ENCODE results near the gene GRAMD1B. TPM values are rescaled to one million over a fixed set of nuclear protein-coding genes. Genes with fewer than 3 reads are reported as not detected.

GRAMD1B gene
- total and polyA plus RNA-seq, 4 donors, result 28.7 to 51.5 (median 45.9) TPM

DNA sequence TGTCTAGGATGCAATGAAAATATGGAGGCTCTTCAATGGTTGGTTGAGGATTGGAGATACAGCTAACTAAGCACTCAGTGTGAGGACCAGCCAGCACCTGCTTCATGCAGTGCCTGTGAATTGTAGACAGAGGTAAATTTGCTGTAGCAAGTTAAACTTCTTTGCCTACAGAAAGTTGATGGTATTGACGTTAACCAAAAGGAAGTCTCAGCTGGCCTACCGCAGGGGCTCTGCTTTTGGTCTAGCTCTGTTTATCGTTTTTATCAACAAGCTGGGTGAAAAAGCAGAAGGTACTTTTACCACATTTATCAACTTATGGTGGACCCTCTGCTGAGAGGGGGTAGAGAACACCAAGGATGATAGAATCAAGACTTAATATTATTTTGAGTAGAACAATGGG lies 51.6 kb downstream of the GRAMD1B start:
- DNase-seq (ENCODE audit: low read depth in 4 of 6, low spot score in 6 of 6), result no peak
- no CpG with 5 or more reads among the region's 3 CpGs for WGBS (ENCODE audit: insufficient coverage)

DNA sequence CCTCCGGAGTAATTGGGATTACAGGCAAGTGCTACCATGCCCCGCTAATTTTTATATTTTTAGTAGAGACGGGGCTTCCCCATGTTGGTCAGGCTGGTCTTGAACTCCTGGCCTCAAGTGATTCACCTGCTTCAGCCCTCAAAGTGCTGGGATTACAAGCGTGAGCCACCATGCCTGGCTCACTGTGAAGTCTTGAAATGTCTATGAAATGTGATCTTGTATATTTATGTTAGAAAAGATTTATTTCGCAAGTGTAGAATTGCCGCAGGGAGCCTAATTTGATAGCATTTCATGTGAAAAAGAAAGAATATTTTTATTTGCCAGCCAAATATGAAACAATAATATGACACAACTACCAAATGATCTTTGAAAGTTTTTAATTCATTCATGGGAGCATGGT lies 52.1 kb downstream of the GRAMD1B start:
- no peaks in the 10 kb centered on the region for H3K27me3 ChIP-seq (ENCODE audit: control insufficient read depth, insufficient read depth, low read length)

More for the DNA sequence above, 51.6 kb downstream of the GRAMD1B start:
- Histone ChIP-seq H3K36me3 (ENCODE audit: control insufficient read depth, insufficient read depth, low read length) (no peaks in the 10 kb centered on the region), H3K9me3 (ENCODE audit: control insufficient read depth, insufficient read depth, low read length) (no peaks in the 10 kb centered on the region), H3K27ac (ENCODE audit: low read depth, low read length) (no peak overlapping the region), H3K4me1 (ENCODE audit: control insufficient read depth, insufficient read depth, low read length) (peaks cover 9% of the 10 kb centered on the region), H3K4me3 (ENCODE audit: low read depth, low read length) (no peak overlapping the region), H3K27me3 (ENCODE audit: control insufficient read depth, insufficient read depth, low read length) (no peaks in the 10 kb centered on the region)

GRCh38 chr11:123483058-123483457 lies 53.0 kb downstream of the GRAMD1B start:
- WGBS (ENCODE audit: insufficient coverage), result 100% methylated on average over 1 of the region's 8 CpGs
- DNase-seq (ENCODE audit: low read depth in 4 of 6, low spot score in 6 of 6), result no peak
- no peak overlapping the region for H3K27ac ChIP-seq (ENCODE audit: low read depth, low read length)

More for the DNA sequence above, 52.1 kb downstream of the GRAMD1B start:
- DNase-seq (ENCODE audit: low read depth in 4 of 6, low spot score in 6 of 6), result no peak
- Histone ChIP-seq H3K4me3 (ENCODE audit: low read depth, low read length) (no peak overlapping the region), H3K4me1 (ENCODE audit: control insufficient read depth, insufficient read depth, low read length) (peaks cover 9% of the 10 kb centered on the region), H3K9me3 (ENCODE audit: control insufficient read depth, insufficient read depth, low read length) (no peaks in the 10 kb centered on the region), H3K27ac (ENCODE audit: low read depth, low read length) (no peak overlapping the region), H3K36me3 (ENCODE audit: control insufficient read depth, insufficient read depth, low read length) (no peaks in the 10 kb centered on the region)
- 100% methylated on average over 2 of the region's 6 CpGs for WGBS (ENCODE audit: insufficient coverage)

DNA sequence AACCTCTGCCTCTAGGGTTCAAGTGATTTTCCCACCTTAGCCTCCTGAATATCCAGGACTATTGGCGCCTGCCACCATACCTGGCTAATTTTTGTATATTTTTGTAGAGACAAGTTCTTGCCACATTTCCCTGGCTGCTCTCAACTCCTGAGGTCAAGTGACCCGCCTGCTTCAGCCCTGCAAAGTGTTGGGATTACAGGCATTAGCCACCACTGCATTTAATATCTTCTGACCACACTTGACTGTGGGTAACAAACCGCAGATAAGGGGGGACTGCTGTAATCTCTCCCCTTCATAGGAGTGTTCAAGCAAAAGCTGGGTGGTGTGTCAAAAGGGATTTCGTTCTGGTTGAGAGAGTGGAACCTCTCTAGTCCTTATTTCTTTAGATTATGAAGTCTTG lies 53.4 kb downstream of the GRAMD1B start:
- Histone ChIP-seq H3K4me3 (ENCODE audit: low read depth, low read length) (no peak overlapping the region), H3K27me3 (ENCODE audit: control insufficient read depth, insufficient read depth, low read length) (no peaks in the 10 kb centered on the region), H3K4me1 (ENCODE audit: control insufficient read depth, insufficient read depth, low read length) (peaks cover 3% of the 10 kb centered on the region), H3K9me3 (ENCODE audit: control insufficient read depth, insufficient read depth, low read length) (no peaks in the 10 kb centered on the region), H3K27ac (ENCODE audit: low read depth, low read length) (no peak overlapping the region), H3K36me3 (ENCODE audit: control insufficient read depth, insufficient read depth, low read length) (no peaks in the 10 kb centered on the region)
- no CpG with 5 or more reads among the region's 4 CpGs for WGBS (ENCODE audit: insufficient coverage)
- DNase-seq (ENCODE audit: low read depth in 4 of 6, low spot score in 6 of 6), result no peak

More at GRCh38 chr11:123483058-123483457, 53.0 kb downstream of the GRAMD1B start:
- Histone ChIP-seq H3K4me3 (ENCODE audit: low read depth, low read length) (no peak overlapping the region), H3K27me3 (ENCODE audit: control insufficient read depth, insufficient read depth, low read length) (no peaks in the 10 kb centered on the region), H3K36me3 (ENCODE audit: control insufficient read depth, insufficient read depth, low read length) (no peaks in the 10 kb centered on the region), H3K4me1 (ENCODE audit: control insufficient read depth, insufficient read depth, low read length) (peaks cover 7% of the 10 kb centered on the region), H3K9me3 (ENCODE audit: control insufficient read depth, insufficient read depth, low read length) (no peaks in the 10 kb centered on the region)

GRCh38 chr11:123484448-123484847 lies 54.4 kb downstream of the GRAMD1B start:
- 90% methylated on average over 3 of the region's 8 CpGs for whole genome bisulfite sequencing (ENCODE audit: insufficient coverage)
- H3K4me1 ChIP-seq (ENCODE audit: control insufficient read depth, insufficient read depth, low read length), result no peaks in the 10 kb centered on the region
- H3K36me3 ChIP-seq (ENCODE audit: control insufficient read depth, insufficient read depth, low read length), result no peaks in the 10 kb centered on the region
- no peak for DNase-seq (ENCODE audit: low read depth in 4 of 6, low spot score in 6 of 6)
- no peaks in the 10 kb centered on the region for H3K27me3 ChIP-seq (ENCODE audit: control insufficient read depth, insufficient read depth, low read length)
- H3K4me3 ChIP-seq (ENCODE audit: low read depth, low read length), result no peak overlapping the region
- no peak overlapping the region for H3K27ac ChIP-seq (ENCODE audit: low read depth, low read length)
- no peaks in the 10 kb centered on the region for H3K9me3 ChIP-seq (ENCODE audit: control insufficient read depth, insufficient read depth, low read length)

DNA sequence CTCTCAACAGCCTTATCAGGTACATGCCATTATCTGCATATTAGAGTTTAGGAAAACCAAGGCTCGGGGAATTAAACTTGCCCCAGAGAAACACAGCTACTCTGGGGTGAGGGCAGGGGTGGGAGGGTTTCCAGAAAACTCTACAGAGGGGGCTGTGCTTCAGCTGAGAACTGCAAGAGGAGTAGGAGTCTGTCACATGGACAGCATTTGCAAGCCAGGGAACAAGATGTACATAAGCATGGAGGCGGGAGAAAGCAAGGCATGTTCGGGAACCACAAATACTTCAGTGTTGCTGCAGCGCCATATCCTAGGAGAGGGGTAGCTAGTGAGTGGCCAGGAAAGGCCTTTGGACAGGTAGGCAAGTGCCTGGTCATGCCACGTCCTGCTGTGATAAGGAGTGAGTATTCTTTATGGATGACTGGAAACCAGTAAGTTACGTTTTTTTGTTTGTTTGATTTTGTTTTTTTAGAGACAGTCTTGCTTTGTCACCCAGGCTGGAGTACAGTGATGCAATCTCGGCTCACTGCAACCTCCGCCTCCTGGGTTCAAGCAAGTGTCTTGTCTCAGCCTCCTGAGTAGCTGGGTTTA lies 57.2 kb downstream of the GRAMD1B start:
- no peak for DNase-seq (ENCODE audit: low read depth in 4 of 6, low spot score in 6 of 6)
- H3K27me3 ChIP-seq (ENCODE audit: control insufficient read depth, insufficient read depth, low read length), result no peaks in the 10 kb centered on the region
- H3K27ac ChIP-seq (ENCODE audit: low read depth, low read length), result no peak overlapping the region
- no peaks in the 10 kb centered on the region for H3K9me3 ChIP-seq (ENCODE audit: control insufficient read depth, insufficient read depth, low read length)
- no peak overlapping the region for H3K4me3 ChIP-seq (ENCODE audit: low read depth, low read length)
- H3K36me3 ChIP-seq (ENCODE audit: control insufficient read depth, insufficient read depth, low read length), result peaks cover 8% of the 10 kb centered on the region
- WGBS (ENCODE audit: insufficient coverage), result 85% methylated on average over 8 of the region's 8 CpGs
- H3K4me1 ChIP-seq (ENCODE audit: control insufficient read depth, insufficient read depth, low read length), result no peaks in the 10 kb centered on the region

- H3K9me3 ChIP-seq (ENCODE audit: control insufficient read depth, insufficient read depth, low read length), result no peaks in the 10 kb centered on the region
- no peak overlapping the region for H3K4me3 ChIP-seq (ENCODE audit: low read depth, low read length)
- DNase-seq (ENCODE audit: low read depth in 4 of 6, low spot score in 6 of 6), result no peak
- H3K27me3 ChIP-seq (ENCODE audit: control insufficient read depth, insufficient read depth, low read length), result no peaks in the 10 kb centered on the region
- H3K4me1 ChIP-seq (ENCODE audit: control insufficient read depth, insufficient read depth, low read length), result no peaks in the 10 kb centered on the region
- no peak overlapping the region for H3K27ac ChIP-seq (ENCODE audit: low read depth, low read length)
- WGBS (ENCODE audit: insufficient coverage), result 100% methylated on average over 2 of the region's 2 CpGs
- H3K36me3 ChIP-seq (ENCODE audit: control insufficient read depth, insufficient read depth, low read length), result peaks cover 8% of the 10 kb centered on the region
Measured at GRCh38 chr11:123490527-123490926, 60.5 kb downstream of the GRAMD1B start.

DNA sequence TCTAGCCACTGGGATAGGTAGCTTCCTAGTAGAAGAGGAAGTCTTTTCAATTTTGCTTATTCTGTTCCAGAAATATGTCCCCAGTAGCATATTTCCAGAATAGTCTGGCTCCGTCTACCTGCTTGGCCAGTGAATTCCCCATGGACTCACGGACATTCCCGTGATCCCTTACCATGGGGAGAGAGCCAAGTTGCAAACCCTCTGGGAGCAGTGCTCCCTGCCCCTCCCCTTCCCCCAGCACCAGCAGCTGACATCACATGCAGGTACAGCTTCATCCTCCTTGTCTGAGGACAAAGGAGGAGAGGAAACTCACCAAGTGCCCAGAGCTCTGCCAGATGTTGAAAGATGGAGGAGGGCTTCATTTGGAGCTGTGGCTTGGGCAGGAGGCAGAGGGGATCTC lies 61.2 kb downstream of the GRAMD1B start:
- peaks cover 8% of the 10 kb centered on the region for H3K36me3 ChIP-seq (ENCODE audit: control insufficient read depth, insufficient read depth, low read length)
- 77% methylated on average over 3 of the region's 3 CpGs for WGBS (ENCODE audit: insufficient coverage)
- H3K27me3 ChIP-seq (ENCODE audit: control insufficient read depth, insufficient read depth, low read length), result no peaks in the 10 kb centered on the region
- H3K27ac ChIP-seq (ENCODE audit: low read depth, low read length), result no peak overlapping the region
- H3K4me3 ChIP-seq (ENCODE audit: low read depth, low read length), result no peak overlapping the region
- H3K4me1 ChIP-seq (ENCODE audit: control insufficient read depth, insufficient read depth, low read length), result no peaks in the 10 kb centered on the region
- DNase-seq (ENCODE audit: low read depth in 4 of 6, low spot score in 6 of 6), result no peak
- no peaks in the 10 kb centered on the region for H3K9me3 ChIP-seq (ENCODE audit: control insufficient read depth, insufficient read depth, low read length)

GRCh38 chr11:123493349-123494063 lies 63.4 kb downstream of the GRAMD1B start:
- 67% methylated on average over 4 of the region's 5 CpGs for WGBS (ENCODE audit: insufficient coverage)
- H3K27ac ChIP-seq (ENCODE audit: low read depth, low read length), result no peak overlapping the region
- no peaks in the 10 kb centered on the region for H3K27me3 ChIP-seq (ENCODE audit: control insufficient read depth, insufficient read depth, low read length)
- H3K4me3 ChIP-seq (ENCODE audit: low read depth, low read length), result no peak overlapping the region
- H3K9me3 ChIP-seq (ENCODE audit: control insufficient read depth, insufficient read depth, low read length), result no peaks in the 10 kb centered on the region
- H3K36me3 ChIP-seq (ENCODE audit: control insufficient read depth, insufficient read depth, low read length), result peaks cover 8% of the 10 kb centered on the region
- H3K4me1 ChIP-seq (ENCODE audit: control insufficient read depth, insufficient read depth, low read length), result peaks cover 4% of the 10 kb centered on the region
- no peak for DNase-seq (ENCODE audit: low read depth in 4 of 6, low spot score in 6 of 6)
